Measurements from ENCODE around the gene ZIC4. TPM values are rescaled to one million over a fixed set of nuclear protein-coding genes. Genes with fewer than 3 reads are reported as not detected.

The ZIC4 gene
- total RNA-seq, 3 donors from 2014 or later (not counting 1 experiment from before 2014, with no cell fraction given), result not detected

- H3K4me3 ChIP-seq (ENCODE audit: low read length), result no peak overlapping the region
- peaks cover 42% of the 10 kb centered on the region for H3K9me3 ChIP-seq (ENCODE audit: control insufficient read depth, insufficient read depth, low read length)
- Mint-ChIP-seq H3K4me1 (no peaks in the 10 kb centered on the region), H3K27ac (no peak overlapping the region), H3K9me3 (peaks cover 4 to 7% of the 10 kb centered on the region in 2 donors), H3K36me3 (peaks cover 11% of the 10 kb centered on the region), H3K4me3 (no peak overlapping the region), H3K27me3 (ENCODE audit: low read depth in 2 of 2) (peaks cover 41 to 46% of the 10 kb centered on the region in 2 donors)
- ATAC-seq, result no peak
- no peak for DNase-seq
- 15% methylated on average over 15 of the region's 15 CpGs for WGBS (ENCODE audit: insufficient coverage)
- peaks cover 73% of the 10 kb centered on the region for H3K27me3 ChIP-seq (ENCODE audit: control insufficient read depth, insufficient read depth, low read length)
- H3K36me3 ChIP-seq (ENCODE audit: control insufficient read depth, insufficient read depth, low read length), result no peaks in the 10 kb centered on the region
- no peak overlapping the region for H3K27ac ChIP-seq (ENCODE audit: low read length)
- intact Hi-C loops (cut with micrococcal nuclease), result no loop called here
- TF ChIP-seq CTCF (IDR thresholded peaks at IDR 0.05), result no peak
- H3K4me1 ChIP-seq (ENCODE audit: control insufficient read depth, insufficient read depth, low read length), result no peaks in the 10 kb centered on the region
Observed at GRCh38 chr3:147422196-147422595, 15.9 kb upstream of the ZIC4 start.

DNA sequence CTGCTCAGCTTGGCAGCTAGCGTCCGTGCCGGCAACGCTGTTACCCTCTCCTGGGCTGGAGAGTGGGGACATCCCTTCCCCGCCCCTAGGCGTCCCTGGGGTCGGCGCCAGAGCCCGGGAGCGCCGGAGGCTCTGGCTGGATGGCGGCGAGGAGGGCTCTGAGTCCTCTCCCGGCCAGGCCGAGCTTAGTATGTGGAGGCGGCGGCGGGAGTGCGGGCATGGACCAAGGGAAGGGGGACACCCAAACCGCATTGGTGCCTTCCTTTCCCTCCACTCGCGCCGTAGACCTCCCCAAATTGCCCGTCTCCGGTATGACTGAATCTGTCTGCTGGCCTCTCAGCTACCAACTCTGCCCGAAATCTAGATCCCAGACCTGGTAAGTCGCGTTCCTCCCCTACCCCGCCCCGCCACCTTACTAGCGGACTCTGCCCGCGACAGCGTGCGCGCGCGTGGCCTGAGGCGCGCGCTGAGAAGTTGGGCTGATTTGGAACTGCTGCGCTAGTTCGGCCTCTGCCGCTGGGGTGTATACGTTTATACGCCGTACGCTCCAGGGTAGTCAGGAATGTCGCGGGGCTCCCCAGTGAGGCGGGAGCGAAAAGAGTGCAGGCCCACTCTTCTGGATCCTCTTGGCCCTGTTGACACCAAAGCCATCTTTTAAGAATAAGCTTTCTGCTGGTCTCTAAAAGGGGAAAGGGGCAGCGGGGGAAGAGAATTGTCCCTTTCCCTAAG lies 15.0 kb upstream of the ZIC4 start:
- H3K9me3 ChIP-seq (ENCODE audit: control insufficient read depth, insufficient read depth, low read length), result peaks cover 42% of the 10 kb centered on the region
- intact Hi-C loops (cut with micrococcal nuclease), result no loop called here
- H3K27ac ChIP-seq (ENCODE audit: low read length), result no peak overlapping the region
- no peaks in the 10 kb centered on the region for H3K36me3 ChIP-seq (ENCODE audit: control insufficient read depth, insufficient read depth, low read length)
- Mint-ChIP-seq H3K36me3 (peaks cover 11% of the 10 kb centered on the region), H3K9me3 (peaks cover 4 to 7% of the 10 kb centered on the region in 2 donors), H3K27ac (no peak overlapping the region), H3K4me3 (no peak overlapping the region), H3K27me3 (ENCODE audit: low read depth in 2 of 2) (peaks cover 41 to 51% of the 10 kb centered on the region in 2 donors), H3K4me1 (no peaks in the 10 kb centered on the region)
- peaks cover 73% of the 10 kb centered on the region for H3K27me3 ChIP-seq (ENCODE audit: control insufficient read depth, insufficient read depth, low read length)
- ATAC-seq, result no peak
- TF ChIP-seq CTCF (IDR thresholded peaks at IDR 0.05), result no peak
- no peaks in the 10 kb centered on the region for H3K4me1 ChIP-seq (ENCODE audit: control insufficient read depth, insufficient read depth, low read length)
- DNase-seq, result no peak
- no peak overlapping the region for H3K4me3 ChIP-seq (ENCODE audit: low read length)
- 13% methylated on average over 52 of the region's 53 CpGs for WGBS (ENCODE audit: insufficient coverage)

- Mint-ChIP-seq H3K27me3 (ENCODE audit: low read depth in 2 of 2) (peaks cover 48 to 51% of the 10 kb centered on the region in 2 donors), H3K4me3 (no peak overlapping the region), H3K4me1 (no peaks in the 10 kb centered on the region), H3K27ac (no peak overlapping the region), H3K9me3 (peaks cover 4 to 7% of the 10 kb centered on the region in 2 donors), H3K36me3 (peaks cover 11% of the 10 kb centered on the region)
- Histone ChIP-seq H3K4me3 (ENCODE audit: low read length) (no peak overlapping the region), H3K4me1 (ENCODE audit: control insufficient read depth, insufficient read depth, low read length) (no peaks in the 10 kb centered on the region), H3K27me3 (ENCODE audit: control insufficient read depth, insufficient read depth, low read length) (peaks cover 77% of the 10 kb centered on the region), H3K36me3 (ENCODE audit: control insufficient read depth, insufficient read depth, low read length) (no peaks in the 10 kb centered on the region), H3K27ac (ENCODE audit: low read length) (no peak overlapping the region), H3K9me3 (ENCODE audit: control insufficient read depth, insufficient read depth, low read length) (peaks cover 42% of the 10 kb centered on the region)
- 15% methylated on average over 29 of the region's 32 CpGs for WGBS (ENCODE audit: insufficient coverage)
- intact Hi-C loops (cut with micrococcal nuclease), result no loop called here
- TF ChIP-seq CTCF (IDR thresholded peaks at IDR 0.05), result no peak
- no peak for ATAC-seq
- no peak for DNase-seq
Observed at GRCh38 chr3:147420353-147421183, 14.2 kb upstream of the ZIC4 start.
